ENCODE data around the gene MACROD2.

- no peak for TF ChIP-seq POLR2AphosphoS5 (IDR thresholded peaks at IDR 0.05; ENCODE audit: low read depth, low read length)
- TF ChIP-seq FOXP2 (optimal IDR thresholded peaks at IDR 0.05; ENCODE audit: borderline replicate concordance, extremely low read depth, extremely low read length, insufficient read depth), result no peak
- TF ChIP-seq TAF1 (IDR thresholded peaks at IDR 0.05; ENCODE audit: borderline replicate concordance, insufficient read depth, low read length), result no peak
- TF ChIP-seq SIN3A (IDR thresholded peaks at IDR 0.05; ENCODE audit: borderline replicate concordance, insufficient read depth, low read length), result no peak
Observed at GRCh38 chr20:14494355-14494754, 499.0 kb downstream of the MACROD2 start.
